Thyroid gland (tissue), 4 donors: Measurements from ENCODE around the gene KCNQ1.

Experiments
- CTCF ChIP-seq, 6 experiments: fragments of 200-600 bp in 3 of 6; fragments of 450-650 bp in 3 of 6; sonication (generic) in 3 of 6; IDR thresholded peaks; one replicate each; pipeline ENCODE4 v1.5.1; 2016 to 2019; ENCODE audit warnings: antibody characterized with exemption in 6 of 6, mild to moderate bottlenecking in 2 of 6, inconsistent platforms in 1 of 6, moderate library complexity in 1 of 6
- POLR2A ChIP-seq, 2 donors: fragments of 450-650 bp; IDR thresholded peaks; one replicate each; pipeline ENCODE4 v1.6.1; 2017; ENCODE audit warnings: antibody characterized with exemption in 2 of 2, mild to moderate bottlenecking in 2 of 2, moderate library complexity in 1 of 2

GRCh38 chr11:2689651-2690575, 245.1 kb downstream of the KCNQ1 start:
- no peak for TF ChIP-seq CTCF (IDR thresholded peaks at IDR 0.05)
- TF ChIP-seq POLR2A (IDR thresholded peaks at IDR 0.05): no peak
